Stimulated activated naive CD4-positive, alpha-beta T cell (primary cell): ENCODE results near the gene VAV1.
A peak's percentile ranks its signal among the peaks of the same experiment; 100 is the strongest.

Experiments used
- DNase-seq, 6 experiments: peaks; one replicate each; lab custom pipeline; 2025; lab: John Stamatoyannopoulos, UW

Gene VAV1, protein sequence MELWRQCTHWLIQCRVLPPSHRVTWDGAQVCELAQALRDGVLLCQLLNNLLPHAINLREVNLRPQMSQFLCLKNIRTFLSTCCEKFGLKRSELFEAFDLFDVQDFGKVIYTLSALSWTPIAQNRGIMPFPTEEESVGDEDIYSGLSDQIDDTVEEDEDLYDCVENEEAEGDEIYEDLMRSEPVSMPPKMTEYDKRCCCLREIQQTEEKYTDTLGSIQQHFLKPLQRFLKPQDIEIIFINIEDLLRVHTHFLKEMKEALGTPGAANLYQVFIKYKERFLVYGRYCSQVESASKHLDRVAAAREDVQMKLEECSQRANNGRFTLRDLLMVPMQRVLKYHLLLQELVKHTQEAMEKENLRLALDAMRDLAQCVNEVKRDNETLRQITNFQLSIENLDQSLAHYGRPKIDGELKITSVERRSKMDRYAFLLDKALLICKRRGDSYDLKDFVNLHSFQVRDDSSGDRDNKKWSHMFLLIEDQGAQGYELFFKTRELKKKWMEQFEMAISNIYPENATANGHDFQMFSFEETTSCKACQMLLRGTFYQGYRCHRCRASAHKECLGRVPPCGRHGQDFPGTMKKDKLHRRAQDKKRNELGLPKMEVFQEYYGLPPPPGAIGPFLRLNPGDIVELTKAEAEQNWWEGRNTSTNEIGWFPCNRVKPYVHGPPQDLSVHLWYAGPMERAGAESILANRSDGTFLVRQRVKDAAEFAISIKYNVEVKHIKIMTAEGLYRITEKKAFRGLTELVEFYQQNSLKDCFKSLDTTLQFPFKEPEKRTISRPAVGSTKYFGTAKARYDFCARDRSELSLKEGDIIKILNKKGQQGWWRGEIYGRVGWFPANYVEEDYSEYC

GRCh38 chr19:6772028-6772865 is at the start of gene VAV1:
Gene VAV1, plus strand, starts transcription at chr19:6772708. Its CDS starts 100 bp downstream, at chr19:6772808.
- DNase-seq, result peak; percentile 69 to 84 (median 77)

DNA sequence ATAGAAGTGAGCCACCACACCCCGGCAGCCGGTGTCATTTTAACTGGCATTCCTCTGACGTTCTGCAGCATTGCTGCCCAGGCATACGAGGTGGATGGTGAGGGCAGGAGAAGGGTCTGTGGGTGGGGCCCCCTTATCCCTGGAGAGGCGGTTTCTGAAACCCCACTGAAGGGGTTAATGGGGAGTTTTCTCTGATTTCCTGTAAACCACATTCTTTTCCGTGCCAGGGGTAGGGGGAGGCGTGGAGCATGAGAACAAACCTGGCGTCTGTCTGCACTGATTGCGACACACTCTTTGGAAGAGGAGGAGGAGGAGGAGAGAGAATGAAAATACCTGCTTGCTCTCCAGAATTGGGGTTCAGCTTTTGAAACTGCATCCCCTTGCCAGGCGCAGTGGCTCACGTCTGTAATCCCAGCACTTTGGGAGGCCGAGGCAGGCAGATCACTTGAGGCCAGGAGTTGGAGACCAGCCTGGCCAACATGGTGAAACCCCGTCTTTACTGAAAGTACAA is 49.3 kb upstream of the VAV1 start:
- DNase-seq, result no peak

DNA sequence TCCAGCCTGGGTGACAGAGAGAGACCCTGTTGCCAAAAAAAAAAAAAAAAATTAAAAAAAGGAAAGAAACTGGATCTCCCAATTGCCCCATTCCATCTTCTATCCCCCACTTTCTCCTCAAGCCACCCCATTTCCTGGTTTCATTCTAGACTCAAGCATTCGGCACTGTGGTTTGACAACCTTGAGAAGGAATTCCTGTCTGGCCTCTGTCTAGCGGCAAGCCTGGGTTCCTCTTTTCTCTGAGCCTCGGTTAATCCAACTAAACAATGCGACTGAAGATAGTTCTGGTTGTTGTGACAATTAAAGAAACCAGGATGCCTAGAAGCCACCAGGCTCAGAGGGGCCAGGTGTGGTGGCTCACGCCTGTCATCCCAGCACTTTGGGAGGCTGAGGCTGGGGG is 48.8 kb upstream of the VAV1 start:
- no peak for DNase-seq

DNA sequence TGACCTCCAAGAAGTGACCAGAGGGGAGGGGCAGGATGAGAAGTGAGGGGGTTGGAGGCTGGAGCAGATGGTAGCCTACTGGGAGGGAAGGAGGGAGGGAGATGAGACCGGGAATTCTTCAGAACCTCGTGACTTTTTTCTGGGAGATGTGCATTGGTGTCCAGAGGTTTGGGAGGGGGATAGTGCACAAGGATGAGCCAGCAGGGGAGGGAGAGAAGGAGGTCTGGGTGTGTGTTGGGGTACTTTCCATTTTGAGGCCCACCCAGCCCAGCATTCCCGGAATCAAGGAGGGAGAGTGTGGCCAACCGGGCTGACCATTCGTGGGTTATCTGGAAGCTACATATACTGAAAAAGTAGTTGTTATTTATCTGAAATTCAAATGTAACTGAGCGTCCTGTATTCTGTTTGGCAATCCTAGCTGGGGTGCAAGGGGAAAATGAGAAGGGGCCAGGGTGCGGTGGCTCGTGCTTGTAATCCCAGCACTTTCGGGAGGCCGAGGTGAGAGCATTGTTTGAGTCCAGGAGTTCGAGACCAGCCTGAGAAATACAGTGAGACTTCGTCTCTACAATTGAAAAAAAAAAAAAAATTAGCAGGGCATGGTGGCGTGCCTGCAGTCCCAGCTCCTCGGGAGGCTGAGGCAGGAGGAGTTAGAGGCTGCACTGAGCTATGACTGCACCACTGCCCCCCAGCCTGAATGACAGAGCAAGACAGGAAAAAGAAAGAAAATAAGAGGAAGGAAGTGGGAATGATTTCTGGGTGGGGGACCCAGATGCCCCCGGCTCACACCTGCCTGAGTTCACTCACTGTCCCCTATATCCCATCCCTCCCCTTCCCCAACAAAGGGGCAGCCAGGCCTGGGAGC is 47.6 kb upstream of the VAV1 start:
- DNase-seq, result no peak

- no peak for DNase-seq
These were observed 46.8 kb upstream of the VAV1 start for GRCh38 chr19:6725513-6726231.

- no peak for DNase-seq
These were observed 44.2 kb upstream of the VAV1 start for GRCh38 chr19:6728346-6728745.

DNA sequence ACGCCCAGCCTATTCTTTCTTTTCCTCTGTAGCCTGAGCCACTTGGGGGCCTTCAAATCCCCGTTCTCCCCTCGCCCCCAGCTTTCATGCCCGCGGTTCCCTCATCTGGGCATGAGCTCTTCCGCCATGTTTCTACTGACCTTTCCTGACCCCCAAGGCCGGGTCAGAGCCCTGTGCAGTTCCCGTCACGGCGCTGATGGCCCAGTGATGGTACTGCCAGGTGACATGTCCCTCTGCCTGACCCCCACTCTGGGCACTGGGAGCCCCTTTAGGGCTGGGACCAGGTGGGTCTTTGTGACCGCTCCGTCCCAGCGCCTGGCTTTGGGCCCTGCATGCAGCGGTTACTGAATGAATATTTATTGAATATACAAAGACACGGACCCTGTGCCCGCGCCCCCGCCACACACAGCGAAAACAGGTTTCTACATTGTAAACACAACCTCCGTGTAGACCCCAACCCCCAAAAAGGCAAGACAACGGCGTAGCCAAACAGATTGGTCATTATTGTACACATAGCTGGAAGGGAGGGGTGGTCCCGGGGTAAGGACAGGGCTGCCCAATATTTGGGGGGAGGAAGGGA is 42.8 kb upstream of the VAV1 start:
- DNase-seq, result no peak

DNA sequence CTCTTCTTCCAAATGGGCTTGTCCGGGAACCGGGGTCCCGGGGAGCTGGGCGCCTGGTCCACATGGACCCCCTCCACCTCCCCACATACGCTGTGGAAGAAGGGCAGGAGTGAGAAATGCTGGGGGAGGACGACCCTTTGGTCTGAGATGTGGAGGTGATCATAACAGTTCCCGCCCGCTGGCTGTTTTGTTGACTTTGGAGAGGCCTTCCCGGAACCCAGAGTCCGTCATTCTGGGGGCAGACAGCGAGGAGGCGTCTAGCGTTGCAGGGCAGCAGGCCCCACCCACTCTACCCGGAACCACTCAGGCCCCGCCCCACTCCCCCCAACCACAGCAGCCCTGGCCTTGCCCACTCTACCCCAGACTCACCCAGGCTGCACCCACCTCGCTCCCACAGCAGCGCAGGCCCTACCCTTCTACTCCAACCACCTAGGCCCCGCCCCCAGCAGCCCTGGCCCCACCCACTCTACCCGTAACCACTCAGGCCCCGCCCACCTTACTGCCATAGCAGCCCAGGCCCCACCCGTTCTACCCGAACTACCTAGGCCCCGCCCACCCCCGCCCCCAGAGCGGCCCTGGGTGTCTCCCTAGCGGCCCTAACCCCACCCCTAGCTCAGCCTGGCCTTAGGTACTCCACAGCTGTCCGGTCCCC is 42.2 kb upstream of the VAV1 start:
- peak in 1 of 6 experiments; percentile 13 for DNase-seq

- no peak for DNase-seq
These were observed 41.4 kb upstream of the VAV1 start for GRCh38 chr19:6730941-6731670.

- no peak for DNase-seq
These were observed 40.7 kb upstream of the VAV1 start for GRCh38 chr19:6731822-6732221.

GRCh38 chr19:6732803-6733337 is 39.6 kb upstream of the VAV1 start:
- DNase-seq, result no peak

DNA sequence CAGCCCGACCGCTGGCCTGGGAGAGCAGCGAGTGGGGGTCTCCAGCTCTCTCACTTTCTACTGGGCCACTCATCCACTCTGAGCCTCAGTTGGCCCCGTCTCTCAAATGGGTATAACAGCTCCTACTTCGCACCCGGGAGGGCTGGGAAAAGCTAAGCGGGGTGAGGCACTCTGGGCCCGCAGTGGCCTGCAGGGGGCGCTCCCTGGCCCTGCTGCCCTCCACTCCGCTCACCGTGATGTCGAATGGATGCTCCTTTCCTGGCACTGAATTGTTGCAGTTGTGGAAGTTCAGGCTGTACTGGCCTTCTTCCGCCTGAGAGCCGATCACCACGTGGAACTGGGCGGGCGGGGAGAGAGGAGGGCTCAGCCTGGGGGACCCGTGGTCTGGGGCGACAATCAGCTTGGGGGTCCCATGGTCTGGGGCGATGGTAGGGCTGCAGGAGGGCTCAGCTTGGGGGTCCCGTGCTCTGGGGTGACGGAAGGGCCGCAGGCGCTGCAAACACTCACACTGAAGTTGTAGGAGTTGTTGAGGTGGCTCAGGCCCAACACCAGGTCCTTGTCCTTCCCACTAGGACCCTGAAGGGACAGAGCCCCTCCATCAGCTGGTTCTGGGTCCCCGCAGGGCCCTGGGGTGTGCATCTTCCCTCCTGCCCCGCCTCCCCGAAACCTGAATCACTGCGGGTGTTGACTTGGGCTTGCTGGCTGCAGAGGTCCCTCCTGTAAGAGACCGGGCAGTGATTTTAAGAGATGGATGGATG is 39.0 kb upstream of the VAV1 start:
- DNase-seq, result peak in 1 of 6 experiments; percentile 25

GRCh38 chr19:6734096-6734696 is 38.3 kb upstream of the VAV1 start:
- no peak for DNase-seq

DNA sequence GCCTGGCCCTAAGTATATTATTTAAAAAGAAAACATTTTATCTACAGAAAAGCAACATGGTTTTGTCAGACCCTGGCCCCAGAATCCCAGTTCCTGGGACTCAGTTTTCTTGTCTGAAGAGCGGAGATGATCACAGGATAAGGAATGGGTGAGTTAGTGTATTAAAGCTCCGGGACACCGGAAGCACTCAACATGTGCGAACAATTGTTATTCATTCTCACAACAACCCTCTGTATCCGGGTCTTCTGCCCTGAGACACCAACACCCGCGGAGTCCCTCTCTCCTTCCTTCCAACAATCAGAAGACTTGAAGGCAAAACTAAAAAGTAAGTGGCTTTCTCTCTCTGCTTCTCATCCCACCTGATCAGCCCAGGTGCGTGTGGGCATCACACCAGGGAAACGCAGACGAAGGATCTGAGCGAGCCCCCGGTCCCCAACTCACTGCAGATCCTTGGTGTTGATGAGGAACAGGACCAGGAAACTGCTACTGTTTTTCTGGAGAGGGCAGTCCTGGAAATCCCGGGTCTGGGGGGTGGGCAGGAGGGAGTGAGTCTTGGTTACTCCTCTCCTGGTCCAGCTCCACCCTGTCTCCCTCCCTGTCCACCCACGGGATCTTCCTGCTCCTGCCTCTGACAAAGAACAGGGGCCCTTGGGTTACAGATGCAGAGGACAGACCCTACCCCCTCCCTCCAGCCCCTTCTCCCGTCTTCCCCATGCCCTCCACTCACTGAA is 37.2 kb upstream of the VAV1 start:
- no peak for DNase-seq

- peak; percentile 39 to 64 (median 56) for DNase-seq
These were observed 36.2 kb upstream of the VAV1 start for GRCh38 chr19:6736169-6736916.

- no peak for DNase-seq
These were observed 35.6 kb upstream of the VAV1 start for GRCh38 chr19:6736917-6737283.
